ENCODE results near the gene APOB. TPM values are rescaled to one million over a fixed set of nuclear protein-coding genes. Genes with fewer than 3 reads are reported as not detected.

Gene APOB
- total and polyA plus RNA-seq, 10 of the 15 experiments (the other 5 are each of a cell fraction or from before 2014, with no cell fraction given), result 1.4 TPM; not detected in 9

DNA sequence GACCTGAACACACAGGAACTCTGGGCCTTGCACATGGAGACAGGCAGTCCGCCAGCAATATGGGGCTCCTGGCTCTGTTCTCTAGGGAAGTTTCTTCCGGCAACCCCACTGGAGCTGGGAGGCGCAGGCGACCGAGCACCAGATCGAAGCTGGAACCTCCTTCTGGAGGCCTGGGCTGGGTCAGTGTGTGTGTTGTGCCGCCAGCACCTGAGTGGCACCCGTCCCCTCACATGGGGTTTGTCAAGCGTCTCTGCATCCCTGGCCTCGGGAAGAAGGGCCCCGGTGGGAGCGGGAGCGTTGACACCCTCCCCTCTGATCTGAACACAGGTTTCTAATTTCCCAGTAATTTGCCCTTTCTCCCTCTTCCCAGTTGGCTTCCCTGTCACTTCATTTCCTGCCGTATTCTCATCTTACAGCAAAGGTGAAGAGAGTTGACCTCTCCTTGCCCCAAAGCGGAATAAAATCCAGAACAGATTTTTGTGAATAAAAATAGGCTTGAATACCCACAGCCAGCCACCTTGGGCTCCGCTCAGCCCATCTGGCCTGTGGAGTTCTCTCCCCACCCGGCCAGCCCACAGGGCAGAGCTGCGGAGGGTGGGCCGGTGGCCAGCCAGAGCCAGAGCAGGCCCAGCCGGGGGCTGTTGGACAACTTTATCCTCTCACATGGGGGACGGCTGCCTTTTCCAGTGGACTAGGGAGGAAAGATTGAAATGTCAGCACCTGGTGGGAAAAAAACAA, 85.9 kb downstream of the APOB start:
- Histone ChIP-seq H3K27ac (ENCODE audit: control insufficient read depth, insufficient read depth) (no peak overlapping the region), H3K9ac (ENCODE audit: control insufficient read depth, insufficient read depth, low read length) (no peak overlapping the region), H3K4me2 (ENCODE audit: control insufficient read depth, insufficient read depth) (no peak overlapping the region), H3K36me3 (ENCODE audit: control insufficient read depth in 2 of 2, insufficient read depth in 2 of 2, low read length in 1 of 2) (no peaks in the 10 kb centered on the region), H3K27me3 (replicated peaks in 1 of 2; ENCODE audit: control insufficient read depth in 2 of 2, insufficient read depth in 2 of 2, low read length in 1 of 2) (no peaks in the 10 kb centered on the region; a peak in 1 of 4 replicates), H2AFZ (ENCODE audit: control insufficient read depth, low read depth, low read length) (no peak overlapping the region), H3K4me3 (no peak overlapping the region), H3K9me3 (replicated peaks; ENCODE audit: control insufficient read depth, insufficient read depth, low read length) (no peaks in the 10 kb centered on the region), H4K20me1 (ENCODE audit: control insufficient read depth, insufficient read depth) (no peaks in the 10 kb centered on the region), H3K79me2 (ENCODE audit: control insufficient read depth, insufficient read depth, low read length) (no peaks in the 10 kb centered on the region), H3K4me1 (ENCODE audit: control insufficient read depth, insufficient read depth, low read length) (no peaks in the 10 kb centered on the region)
- CTCF ChIA-PET, result interaction anchor here (0.8 to 11.4 kb wide), 3 partner anchors 12 to 296 kb away, joined by 3 to 218 read pairs (median 123); no protein-coding TSS in a partner anchor
- ATAC-seq (no peak), FAIRE-seq (no peak), DNase-seq (ENCODE audit: low read depth, low spot score) (no peak)
- POLR2A ChIA-PET, result no interaction called here
- RAD21 ChIA-PET (ENCODE audit: unreplicated experiment), result no interaction called here
- BruUV-seq (replicated peaks), result no TSS peak
- WGBS (ENCODE audit: insufficient coverage, insufficient replicate concordance, low lambda C conversion rate, missing lambda C conversion rate), result 59% methylated on average over 16 of the region's 21 CpGs
- SMC1A ChIA-PET (ENCODE audit: uncharacterized antibody, unreplicated experiment), result interaction anchor here (0.8 kb wide), 1 partner anchor 296 kb away, joined by 3 read pairs; no protein-coding TSS in a partner anchor
- intact Hi-C loops (cut with micrococcal nuclease; ENCODE audit: unreplicated experiment) (no loop called here), in situ Hi-C loops (cut with MboI) (loop anchor here (25.0 kb wide), 1 partner anchor 521 kb away; the partner anchor contains the start of gene RHOB)
- TF ChIP-seq E2F4 (IDR thresholded peaks at IDR 0.05; ENCODE audit: low read depth, low read length), result no peak
- TF ChIP-seq DPF2 (IDR thresholded peaks at IDR 0.05), result no peak
- no peak for TF ChIP-seq PAX8 (IDR thresholded peaks at IDR 0.05)
- TF ChIP-seq RCOR1 (conservative IDR thresholded peaks at IDR 0.05; ENCODE audit: low read depth, low read length), result no peak
- TF ChIP-seq, protein P1, sequence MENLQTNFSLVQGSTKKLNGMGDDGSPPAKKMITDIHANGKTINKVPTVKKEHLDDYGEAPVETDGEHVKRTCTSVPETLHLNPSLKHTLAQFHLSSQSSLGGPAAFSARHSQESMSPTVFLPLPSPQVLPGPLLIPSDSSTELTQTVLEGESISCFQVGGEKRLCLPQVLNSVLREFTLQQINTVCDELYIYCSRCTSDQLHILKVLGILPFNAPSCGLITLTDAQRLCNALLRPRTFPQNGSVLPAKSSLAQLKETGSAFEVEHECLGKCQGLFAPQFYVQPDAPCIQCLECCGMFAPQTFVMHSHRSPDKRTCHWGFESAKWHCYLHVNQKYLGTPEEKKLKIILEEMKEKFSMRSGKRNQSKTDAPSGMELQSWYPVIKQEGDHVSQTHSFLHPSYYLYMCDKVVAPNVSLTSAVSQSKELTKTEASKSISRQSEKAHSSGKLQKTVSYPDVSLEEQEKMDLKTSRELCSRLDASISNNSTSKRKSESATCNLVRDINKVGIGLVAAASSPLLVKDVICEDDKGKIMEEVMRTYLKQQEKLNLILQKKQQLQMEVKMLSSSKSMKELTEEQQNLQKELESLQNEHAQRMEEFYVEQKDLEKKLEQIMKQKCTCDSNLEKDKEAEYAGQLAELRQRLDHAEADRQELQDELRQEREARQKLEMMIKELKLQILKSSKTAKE (IDR thresholded peaks at IDR 0.05; ENCODE audit: low read depth, poor library complexity, severe bottlenecking), result no peak
- no peak for TF ChIP-seq FOS (IDR thresholded peaks at IDR 0.05; ENCODE audit: borderline replicate concordance, extremely low read depth, insufficient read length)
- TF ChIP-seq RELA (IDR thresholded peaks at IDR 0.05; ENCODE audit: borderline replicate concordance, partially characterized antibody), result no peak
- no peak for TF ChIP-seq NFIC (IDR thresholded peaks at IDR 0.05; ENCODE audit: low read depth, low read length)
- no peak for TF ChIP-seq MXI1 (IDR thresholded peaks at IDR 0.05; ENCODE audit: low read depth, low read length)
- TF ChIP-seq, protein P2, sequence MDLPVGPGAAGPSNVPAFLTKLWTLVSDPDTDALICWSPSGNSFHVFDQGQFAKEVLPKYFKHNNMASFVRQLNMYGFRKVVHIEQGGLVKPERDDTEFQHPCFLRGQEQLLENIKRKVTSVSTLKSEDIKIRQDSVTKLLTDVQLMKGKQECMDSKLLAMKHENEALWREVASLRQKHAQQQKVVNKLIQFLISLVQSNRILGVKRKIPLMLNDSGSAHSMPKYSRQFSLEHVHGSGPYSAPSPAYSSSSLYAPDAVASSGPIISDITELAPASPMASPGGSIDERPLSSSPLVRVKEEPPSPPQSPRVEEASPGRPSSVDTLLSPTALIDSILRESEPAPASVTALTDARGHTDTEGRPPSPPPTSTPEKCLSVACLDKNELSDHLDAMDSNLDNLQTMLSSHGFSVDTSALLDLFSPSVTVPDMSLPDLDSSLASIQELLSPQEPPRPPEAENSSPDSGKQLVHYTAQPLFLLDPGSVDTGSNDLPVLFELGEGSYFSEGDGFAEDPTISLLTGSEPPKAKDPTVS (IDR thresholded peaks at IDR 0.05; ENCODE audit: low read depth, low read length), result no peak
- TF ChIP-seq RELB (IDR thresholded peaks at IDR 0.05; ENCODE audit: low read depth), result no peak
- no peak for TF ChIP-seq SIX5 (IDR thresholded peaks at IDR 0.05; ENCODE audit: low read depth, low read length, severe bottlenecking)
- no peak for TF ChIP-seq EZH2 (IDR thresholded peaks at IDR 0.05; ENCODE audit: borderline replicate concordance, control insufficient read depth, low read depth, low read length)
- TF ChIP-seq RFX5 (IDR thresholded peaks at IDR 0.05; ENCODE audit: low read depth, low read length), result no peak
- no peak for TF ChIP-seq RUNX3 (IDR thresholded peaks at IDR 0.05; ENCODE audit: low read length)
